SKM-1 (cell line): ENCODE data around the gene NKX1-1.
"Not testable (repeated sequence)": the region's sequence is repeated elsewhere in the genome, so short reads cannot be mapped to it uniquely, and the experiment has no call there.

Experiments used
- DNase-seq: peaks from one replicate; lab custom pipeline; 2025; ENCODE audit not compliant: unreplicated experiment; lab: John Stamatoyannopoulos, UW

Gene NKX1-1

GRCh38 chr4:1375051-1375721 lies 31.1 kb downstream of the NKX1-1 start:
- DNase-seq: no peak

- DNase-seq: no peak
Measured at GRCh38 chr4:1374706-1375045, 31.6 kb downstream of the NKX1-1 start.

GRCh38 chr4:1373892-1374705 lies 32.1 kb downstream of the NKX1-1 start:
- no peak for DNase-seq

- DNase-seq: not testable (repeated sequence)
Measured at GRCh38 chr4:1372576-1372975, 33.7 kb downstream of the NKX1-1 start.

DNA sequence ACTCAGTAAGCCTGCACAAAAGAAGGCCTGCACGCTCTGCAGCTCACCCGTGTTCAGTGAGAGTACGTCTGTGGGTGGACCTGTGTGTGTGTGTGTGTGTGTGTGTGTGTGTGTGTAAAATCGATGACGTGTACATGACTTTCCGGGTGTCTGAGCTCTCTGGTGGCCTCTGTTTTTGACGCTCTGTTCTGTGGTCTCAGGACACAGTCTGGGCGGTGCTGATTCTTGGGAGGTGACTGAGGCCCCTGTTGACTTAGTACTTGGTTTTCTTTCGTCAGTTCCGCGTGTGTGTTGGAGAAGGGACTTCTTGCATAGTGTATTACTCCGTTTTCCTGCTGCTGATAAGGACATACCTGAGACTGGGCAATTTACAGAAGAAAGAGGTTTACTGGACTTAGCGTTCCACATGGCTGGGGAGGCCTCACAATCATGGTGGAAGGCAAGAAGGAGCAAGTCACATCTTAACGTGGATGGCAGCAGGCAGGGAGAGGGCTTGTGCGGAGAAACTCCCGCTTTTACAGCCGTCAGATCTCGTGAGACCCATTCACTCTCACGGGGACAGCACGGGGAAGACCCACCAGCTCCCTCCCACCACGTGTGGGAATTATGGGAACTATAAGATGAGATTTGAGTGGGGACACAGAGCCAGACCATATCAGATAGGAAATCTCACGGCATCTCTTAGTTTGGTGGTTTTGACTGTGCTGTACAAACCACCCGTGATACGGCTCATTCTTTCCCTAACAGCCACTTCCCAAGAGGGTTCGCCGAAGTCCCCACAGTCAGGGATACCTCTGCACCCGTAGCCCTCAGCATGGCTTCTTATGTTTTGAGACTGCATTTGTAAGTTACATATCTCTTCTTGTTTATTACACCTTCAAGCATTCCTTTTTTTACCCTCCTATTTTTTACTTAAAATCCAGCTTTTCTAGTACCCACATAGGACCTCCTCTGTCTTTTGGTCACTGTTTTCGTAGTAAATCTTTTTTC lies 34.8 kb downstream of the NKX1-1 start:
- DNase-seq: no peak

DNA sequence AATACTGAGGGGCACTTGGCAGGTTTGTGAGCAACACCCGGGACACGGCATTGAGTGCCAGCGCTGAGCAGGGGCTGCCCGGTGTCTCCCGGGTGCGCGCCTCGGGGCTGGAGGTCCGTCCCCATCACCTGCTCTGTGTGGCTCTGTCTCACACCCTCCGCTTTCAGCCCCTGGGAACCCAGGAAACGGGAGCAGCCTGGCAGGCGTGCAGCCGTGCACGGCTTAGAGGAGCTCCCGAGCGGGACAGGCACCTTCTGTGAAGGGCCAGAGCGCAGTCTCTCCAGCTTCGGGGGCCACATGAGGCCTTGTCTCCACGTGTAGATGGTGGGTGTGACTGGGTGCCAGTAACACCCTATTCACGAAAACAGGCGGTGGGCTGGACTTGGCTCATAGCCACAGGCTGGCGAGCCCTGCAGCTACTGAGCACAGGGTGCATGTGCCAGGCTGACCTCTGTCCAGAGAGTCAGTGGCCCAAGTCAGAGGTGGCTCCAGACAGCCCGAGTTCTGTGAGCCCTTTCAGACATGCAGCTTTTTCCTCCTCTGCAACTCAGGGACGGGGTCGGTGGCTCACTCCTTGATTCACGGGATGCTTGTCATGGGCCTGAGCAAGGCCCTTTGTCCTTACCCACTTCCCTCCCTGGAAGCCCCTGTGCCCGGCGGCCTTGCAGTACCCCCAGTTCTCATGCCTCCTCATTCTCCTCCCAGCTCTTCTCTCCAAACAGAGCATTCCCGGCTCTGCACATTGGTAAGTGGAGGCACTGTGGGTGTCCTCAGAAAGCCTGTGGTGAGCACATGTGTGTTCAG lies 35.7 kb downstream of the NKX1-1 start:
- DNase-seq: no peak

DNA sequence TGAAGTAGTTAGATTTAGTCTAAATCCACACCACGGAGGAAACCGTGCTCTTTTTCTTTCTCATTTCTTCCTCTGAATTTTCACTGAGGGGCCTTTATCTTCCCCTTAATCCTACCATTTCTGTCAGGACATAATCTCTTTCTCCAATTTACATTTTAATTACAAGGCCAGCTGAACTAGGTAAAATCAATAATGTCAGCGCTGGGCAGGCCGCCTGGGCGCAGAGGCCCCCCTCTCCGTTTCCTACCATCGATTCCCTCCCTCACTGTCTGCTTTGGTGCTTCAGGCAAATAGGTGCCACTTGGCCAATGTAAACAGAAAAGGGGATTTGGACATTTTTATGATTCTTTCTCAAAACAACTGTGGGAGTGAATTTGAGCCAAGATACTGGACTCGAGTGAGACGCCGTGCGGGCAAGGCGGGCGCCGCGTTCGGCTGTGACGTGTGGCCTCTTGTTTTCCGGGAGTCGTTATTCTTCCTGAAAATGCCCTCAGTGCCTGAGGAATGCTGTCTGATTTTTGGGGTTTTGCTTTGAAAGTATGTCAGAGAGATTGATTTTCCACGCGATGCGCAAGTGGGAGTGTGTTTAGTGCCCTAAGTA lies 36.7 kb downstream of the NKX1-1 start:
- no peak for DNase-seq

DNA sequence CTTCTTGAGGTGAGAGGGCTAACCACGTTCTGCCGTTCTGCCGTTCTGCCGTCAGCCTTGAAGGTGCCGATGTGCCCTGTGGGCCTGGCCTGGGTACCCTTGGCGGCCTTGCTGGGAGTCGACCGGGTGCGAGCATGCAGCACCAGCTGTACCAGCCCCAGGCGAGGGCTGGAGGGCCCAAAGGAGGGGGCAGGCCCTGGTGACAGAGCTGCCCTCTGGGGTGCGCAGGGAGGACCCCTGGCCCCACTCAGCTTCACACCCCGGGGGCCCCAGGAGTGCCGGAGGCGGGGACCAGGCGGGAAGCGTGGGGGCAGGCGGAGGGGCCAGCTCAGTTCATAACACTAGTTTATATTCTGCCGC lies 37.2 kb downstream of the NKX1-1 start:
- DNase-seq: no peak

GRCh38 chr4:1368421-1369090 lies 37.7 kb downstream of the NKX1-1 start:
- DNase-seq: no peak

DNA sequence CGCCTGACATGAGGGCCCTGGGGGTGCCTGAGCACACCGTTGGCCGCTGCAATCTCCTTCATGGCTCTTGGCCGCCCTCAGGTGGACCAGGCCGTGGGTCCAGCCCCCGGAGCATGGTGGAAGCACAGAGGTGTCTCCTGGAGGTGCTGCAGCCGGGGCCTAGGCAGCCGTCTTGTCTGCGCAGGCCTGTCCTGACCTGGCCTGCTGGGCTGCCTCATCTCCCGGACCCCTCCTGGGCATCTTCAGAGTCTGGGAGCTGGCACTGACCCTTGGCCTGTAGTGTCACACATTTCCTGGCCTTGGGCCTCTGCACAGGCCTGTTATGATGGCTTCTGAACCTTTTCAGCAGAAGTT lies 38.3 kb downstream of the NKX1-1 start:
- DNase-seq: no peak

DNA sequence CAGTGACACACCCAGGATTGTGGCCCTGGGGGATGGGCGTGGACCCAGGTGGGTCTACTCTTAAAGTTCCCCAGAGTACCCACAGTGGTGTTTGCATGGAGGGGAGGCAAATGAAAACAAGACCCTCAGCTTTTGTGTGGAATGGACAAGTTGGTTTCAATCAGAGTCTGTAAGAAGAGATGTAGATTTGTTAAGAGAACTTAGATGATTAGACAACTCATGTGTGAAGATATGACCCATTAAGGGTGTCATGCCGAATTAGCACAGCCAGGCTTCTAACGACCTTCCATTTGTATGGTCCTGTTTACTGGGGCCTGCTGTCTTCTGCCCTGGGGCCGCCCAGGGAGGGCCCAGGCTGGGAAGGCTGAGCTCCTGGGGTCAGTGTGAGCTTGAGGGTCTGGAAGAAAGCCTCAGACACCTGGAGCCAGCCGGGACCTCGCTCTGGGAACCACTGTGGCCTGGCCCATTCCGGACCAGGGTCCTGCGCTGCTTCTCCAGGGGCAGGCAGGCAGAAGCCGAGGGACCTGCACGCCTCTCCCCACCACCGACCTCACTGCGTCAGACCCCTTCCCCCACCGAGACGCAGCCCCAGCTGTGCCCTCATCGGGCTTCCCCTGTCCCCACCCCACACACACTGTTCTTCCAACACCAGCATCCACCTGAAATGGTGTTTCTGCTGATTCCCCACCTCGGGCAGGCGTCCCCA lies 38.9 kb downstream of the NKX1-1 start:
- no peak for DNase-seq

GRCh38 chr4:1366371-1367229 lies 39.6 kb downstream of the NKX1-1 start:
- no peak for DNase-seq

GRCh38 chr4:1365271-1366178 lies 40.7 kb downstream of the NKX1-1 start:
- no peak for DNase-seq

GRCh38 chr4:1364748-1365147 lies 41.5 kb downstream of the NKX1-1 start:
- DNase-seq: no peak

DNA sequence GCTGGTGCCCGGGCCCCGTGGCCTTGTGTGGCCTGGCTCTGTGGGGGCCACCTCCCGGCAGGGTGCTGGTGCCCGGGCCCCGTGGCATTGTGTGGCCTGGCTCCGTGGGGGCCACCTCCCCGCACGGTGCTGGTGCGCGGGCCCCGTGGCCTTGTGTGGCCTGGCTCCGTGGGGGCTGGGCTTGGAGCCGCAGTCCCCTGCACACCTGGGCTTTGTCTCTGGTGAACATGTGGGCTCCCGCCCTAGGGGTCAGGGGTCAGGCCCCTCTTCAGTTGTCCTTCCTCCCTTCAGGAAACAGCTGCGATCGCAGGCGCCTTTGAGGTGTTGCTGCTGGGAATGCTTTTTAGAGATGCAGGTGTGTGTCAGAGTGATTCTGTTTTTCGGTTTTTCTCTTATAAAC lies 42.0 kb downstream of the NKX1-1 start:
- no peak for DNase-seq

GRCh38 chr4:1363513-1363912 lies 42.7 kb downstream of the NKX1-1 start:
- no peak for DNase-seq

- no peak for DNase-seq
Measured at GRCh38 chr4:1362521-1362920, 43.7 kb downstream of the NKX1-1 start.
